HG03103 (cell line): ENCODE measurements around the gene CUBN.
"Not testable (repeated sequence)": the region's sequence is repeated elsewhere in the genome, so short reads cannot be mapped to it uniquely, and the experiment has no call there.

ENCODE experiments used
- ATAC-seq: cut with Tn5 transposase; IDR thresholded peaks from one replicate; pipeline ENCODE4 v1.9.1; 2021; ENCODE audit warnings: low read depth; ENCODE audit not compliant: unreplicated experiment

Gene CUBN

DNA sequence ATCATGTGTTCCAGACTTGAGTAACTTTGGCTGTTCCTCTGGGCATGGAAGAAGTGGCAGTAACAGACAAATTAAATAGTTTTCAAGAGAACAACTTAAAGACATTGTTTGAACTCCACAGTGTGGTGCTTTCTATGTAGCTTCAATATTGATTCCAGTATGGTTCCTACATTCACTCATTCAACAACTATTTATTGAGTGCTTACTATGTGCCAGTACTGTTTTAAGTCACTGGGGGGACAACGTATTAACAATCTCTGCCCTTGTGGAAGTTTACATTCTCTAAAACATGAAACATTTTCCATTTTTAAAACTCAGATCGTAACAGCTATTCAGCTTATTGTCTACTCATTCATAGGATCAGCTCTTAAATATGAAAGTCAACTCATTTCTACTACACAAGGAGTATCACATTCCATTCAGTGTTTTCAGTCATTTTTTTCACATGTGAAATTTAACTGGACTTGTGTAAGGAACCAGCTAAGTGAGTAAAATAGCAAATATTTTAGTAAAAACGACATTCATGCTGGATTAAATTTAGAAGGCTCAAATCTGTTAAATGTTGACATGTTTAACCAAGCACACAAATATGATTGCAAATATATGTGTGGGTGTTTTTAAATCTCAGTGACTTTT is 13.6 kb upstream of the CUBN start:
- no peak for ATAC-seq

DNA sequence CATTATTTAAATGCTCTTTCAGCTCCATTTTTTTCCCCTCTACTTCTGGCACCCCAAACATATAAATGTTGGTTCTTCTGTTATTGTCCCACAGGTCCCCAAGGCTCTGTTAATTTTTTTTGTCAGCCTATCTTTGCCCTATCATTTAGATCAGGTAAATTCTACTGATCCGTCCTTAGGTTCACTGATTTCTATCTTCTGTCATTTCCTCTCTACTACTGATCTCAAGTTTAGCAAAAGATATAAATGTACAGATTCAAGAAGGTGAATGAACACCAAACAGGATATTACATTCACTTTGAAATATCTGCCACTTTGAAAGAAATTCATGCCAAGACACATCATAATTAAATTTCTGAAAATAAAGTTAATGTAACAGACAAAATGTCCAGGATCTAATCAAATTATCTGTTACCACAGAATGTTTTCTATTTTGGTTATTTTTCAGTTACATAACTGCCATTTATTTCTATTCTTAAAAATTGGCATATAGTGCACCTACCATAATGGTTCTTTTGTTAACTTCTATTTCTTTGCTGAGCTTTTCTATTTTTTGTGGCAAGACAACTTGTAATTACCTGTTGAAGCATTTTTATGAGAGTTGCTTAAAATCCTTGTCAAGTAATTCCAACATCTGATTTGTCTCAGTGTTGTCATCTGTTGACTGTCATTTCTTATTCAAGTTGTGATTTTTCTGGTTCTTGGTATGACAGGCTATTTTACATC is 12.1 kb upstream of the CUBN start:
- no peak for ATAC-seq

DNA sequence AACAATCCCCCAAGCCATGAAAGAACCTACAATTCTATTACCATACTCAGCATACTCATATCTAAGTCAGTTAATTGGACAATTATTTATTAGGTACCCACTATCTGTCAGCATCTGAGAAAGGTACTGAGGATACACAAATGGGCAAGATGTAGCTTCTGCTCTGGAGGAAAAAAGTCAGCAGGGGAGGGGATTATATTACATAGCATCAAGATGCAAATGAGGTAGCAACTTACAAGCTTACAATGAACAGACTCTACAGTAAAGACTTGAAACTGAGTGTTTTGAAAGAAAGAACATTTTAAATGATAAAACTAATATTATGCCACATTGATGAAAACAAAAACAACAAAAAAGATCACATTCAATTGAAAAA is 10.8 kb upstream of the CUBN start:
- no peak for ATAC-seq

- no peak for ATAC-seq
Measured at GRCh38 chr10:17138460-17139042, 8.9 kb upstream of the CUBN start.

DNA sequence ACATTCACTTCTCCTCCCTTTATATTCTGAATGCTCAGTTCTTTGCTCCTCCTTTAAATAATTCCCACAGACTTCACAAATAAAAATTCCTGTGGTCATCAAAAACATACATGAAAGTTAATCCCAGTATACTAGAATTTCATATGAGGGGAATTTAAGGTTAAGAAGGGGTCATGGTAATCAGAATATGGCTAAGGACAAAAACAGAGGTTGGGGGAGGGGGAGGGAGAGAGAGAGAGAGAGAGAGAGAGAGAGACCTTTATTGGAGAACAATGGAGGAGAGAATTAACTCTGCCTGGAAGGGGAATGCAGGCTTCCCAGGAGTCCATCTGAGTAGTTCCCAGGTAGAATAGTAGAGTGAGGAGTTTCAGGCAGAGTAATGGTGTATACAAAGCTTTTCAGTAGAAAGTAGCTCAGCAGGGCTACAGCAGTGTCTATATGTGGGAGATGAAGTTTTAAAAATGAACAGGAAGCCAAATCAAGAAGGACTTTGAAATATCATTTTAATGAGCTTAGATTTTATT is 5.2 kb upstream of the CUBN start:
- ATAC-seq = no peak

DNA sequence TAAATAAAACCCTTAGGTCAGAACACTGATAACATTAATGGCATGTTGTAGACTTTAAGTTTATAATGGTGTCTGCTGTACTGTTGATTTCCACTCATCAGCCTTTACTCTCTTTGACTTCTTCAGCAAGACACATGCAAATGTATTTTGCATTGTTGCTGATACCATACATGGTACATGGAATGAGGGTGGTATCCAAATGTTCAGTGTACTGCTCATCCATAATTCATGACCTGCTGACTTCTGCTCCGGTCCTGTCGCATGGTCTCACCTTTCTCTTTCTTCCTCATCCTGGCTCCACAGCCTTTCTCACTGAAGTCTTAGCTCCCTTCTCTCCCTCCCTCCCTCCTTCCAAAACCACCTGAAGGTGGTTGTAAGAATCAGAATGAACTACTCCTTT is 4.7 kb upstream of the CUBN start:
- ATAC-seq = no peak

- no peak for ATAC-seq
Measured at GRCh38 chr10:17128261-17128660, 1.4 kb downstream of the CUBN start.

GRCh38 chr10:17126327-17126726 is 3.3 kb downstream of the CUBN start:
- ATAC-seq = no peak

- ATAC-seq = no peak
Measured at GRCh38 chr10:17125206-17125893, 4.3 kb downstream of the CUBN start.

DNA sequence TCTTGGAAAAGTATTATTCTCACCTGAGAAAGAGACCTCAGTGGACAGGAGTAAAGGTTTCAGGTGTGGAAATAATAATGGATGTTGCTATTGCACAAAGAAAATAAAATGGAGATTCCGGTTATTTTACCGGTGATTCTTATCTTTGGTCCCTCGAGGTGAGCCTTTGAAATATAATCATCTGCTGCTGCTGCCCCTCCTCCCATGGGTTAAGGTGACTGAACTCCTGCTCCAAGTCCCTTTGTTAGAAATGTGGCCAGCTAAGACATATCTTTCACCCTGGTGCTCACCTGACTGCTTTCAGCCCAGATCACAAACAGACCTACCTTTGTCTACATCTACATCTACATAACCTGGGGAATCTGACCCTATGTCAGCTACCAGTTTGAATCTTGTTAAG is 5.7 kb downstream of the CUBN start:
- no peak for ATAC-seq

GRCh38 chr10:17122726-17123661 is 6.6 kb downstream of the CUBN start:
- no peak for ATAC-seq

GRCh38 chr10:17122052-17122451 is 7.6 kb downstream of the CUBN start:
- ATAC-seq = no peak

- ATAC-seq = no peak
Measured at GRCh38 chr10:17120694-17121093, 8.9 kb downstream of the CUBN start.

DNA sequence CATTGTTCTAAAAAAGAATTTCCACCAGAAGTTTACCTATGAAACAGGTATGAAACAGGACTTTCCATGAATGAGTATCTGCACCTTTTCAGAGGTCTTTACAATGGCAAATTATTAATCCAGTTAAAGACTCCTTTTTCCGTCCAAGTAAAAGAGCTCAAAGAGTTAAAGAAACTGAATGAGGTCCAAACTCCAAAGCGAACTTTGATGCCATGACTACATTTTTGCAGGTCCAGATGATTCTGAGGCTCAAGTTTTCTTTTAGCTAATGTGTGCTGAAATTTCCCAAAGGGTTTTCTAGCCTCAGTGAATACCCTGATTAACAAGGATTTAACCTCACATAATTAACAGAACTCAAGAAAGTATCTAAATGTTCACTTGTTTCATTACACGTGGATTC is 9.8 kb downstream of the CUBN start:
- ATAC-seq = no peak

- ATAC-seq = no peak
Measured at GRCh38 chr10:17116193-17116592, 13.4 kb downstream of the CUBN start.

GRCh38 chr10:17115683-17116082 is 13.9 kb downstream of the CUBN start:
- no peak for ATAC-seq

DNA sequence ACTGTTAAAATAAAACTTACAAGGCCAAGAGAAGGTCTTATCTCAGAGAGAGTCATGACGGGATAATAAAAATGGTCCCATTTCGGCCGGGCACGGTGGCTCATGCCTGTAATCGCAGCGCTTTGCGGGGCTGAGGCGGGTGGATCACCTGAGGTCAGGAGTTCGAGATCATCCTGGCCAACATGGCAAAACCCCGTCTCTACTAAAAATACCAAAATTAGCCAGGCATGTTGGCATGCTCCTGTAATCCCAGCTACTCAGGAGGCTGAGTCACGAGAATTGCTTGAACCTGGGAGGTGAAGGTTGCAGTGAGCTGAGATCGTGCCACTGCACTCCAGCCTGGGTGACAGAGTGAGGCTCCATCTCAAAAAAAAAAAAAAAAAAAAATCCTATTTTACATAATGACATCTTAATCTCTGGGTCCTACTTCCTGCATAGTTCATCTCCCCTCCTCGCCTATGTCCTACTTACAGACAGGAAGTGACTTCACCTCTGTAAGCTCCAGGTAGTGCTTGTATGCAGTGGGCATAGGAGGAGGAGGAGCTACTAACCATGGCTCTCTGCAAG is 14.7 kb downstream of the CUBN start:
- ATAC-seq = not testable (repeated sequence)

- no peak for ATAC-seq
Measured at GRCh38 chr10:17113889-17114540, 15.6 kb downstream of the CUBN start.

- ATAC-seq = no peak
Measured at GRCh38 chr10:17113346-17113745, 16.3 kb downstream of the CUBN start.
